T follicular helper cell (primary cell): ENCODE results near the gene VEGFC.

Experiments used
- DNase-seq: peaks from one replicate; pipeline ENCODE4 v3.0.0-alpha.2; 2020; ENCODE audit warnings: low read depth
- total RNA-seq, 2 experiments: gene quantifications; one replicate each; lab custom pipeline; 2026; lab: John Stamatoyannopoulos, UW

The VEGFC gene, protein sequence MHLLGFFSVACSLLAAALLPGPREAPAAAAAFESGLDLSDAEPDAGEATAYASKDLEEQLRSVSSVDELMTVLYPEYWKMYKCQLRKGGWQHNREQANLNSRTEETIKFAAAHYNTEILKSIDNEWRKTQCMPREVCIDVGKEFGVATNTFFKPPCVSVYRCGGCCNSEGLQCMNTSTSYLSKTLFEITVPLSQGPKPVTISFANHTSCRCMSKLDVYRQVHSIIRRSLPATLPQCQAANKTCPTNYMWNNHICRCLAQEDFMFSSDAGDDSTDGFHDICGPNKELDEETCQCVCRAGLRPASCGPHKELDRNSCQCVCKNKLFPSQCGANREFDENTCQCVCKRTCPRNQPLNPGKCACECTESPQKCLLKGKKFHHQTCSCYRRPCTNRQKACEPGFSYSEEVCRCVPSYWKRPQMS
- total RNA-seq, result 0 reads per million in 2 experiments

DNA sequence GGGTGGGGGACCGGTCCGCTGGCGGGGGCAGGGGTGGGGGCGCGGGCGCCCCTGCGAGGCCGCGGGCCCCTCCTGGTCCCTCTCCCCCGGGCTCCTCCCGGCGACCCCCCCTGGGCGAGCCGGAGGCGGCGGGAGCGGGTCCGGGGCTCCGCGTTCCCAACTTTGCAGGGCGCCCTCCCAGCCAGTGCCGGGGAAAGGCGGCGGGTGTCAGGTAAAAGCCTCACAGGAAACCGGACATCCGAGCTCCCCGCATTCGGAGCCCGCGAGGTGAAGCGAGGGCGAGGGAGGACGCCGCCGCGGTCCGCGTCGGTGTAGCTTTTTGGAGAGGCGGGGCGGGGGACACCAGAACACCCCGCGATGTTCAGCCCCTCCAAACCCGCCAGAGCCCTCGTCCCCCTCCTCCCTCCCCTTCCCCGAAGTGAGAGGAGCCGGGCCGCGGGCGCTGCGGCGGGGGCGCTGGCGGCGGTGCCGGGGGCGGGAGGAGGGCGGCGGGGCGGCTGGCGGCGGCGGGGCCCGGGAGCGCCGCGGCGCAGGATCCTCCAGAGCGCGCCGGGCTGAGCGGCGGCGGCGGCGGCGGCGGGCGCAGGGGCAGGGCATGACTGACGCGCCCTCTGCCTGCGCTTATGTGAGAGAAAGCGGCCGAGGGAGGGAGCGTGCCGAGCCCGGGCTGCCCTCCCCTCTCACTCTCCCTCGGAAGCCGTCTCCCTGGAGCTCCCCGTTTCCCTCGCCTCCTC lies at the start of gene VEGFC:
Gene VEGFC (minus strand): TSS at position 597 of the 734 bp plus-strand sequence. CDS start 611 bp downstream, outside the sequence.
- no peak for DNase-seq

DNA sequence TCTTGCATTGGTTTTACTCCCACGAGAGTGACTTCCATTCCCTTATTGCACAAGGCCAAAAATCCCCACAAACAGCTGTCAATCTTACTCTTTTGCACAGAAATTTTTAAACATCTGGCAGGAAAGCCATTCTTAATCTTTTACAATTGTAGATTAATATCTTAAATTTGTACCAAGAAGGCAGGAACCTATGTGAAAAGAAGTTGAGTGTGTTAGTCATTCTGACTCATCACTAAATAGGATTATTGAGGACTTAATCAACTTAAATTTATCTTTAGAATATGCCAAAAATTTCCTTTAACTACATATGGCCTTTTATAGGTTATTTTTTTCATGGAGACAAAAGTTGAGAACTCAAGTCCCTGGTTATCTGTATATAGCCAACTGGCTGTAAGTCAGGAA lies 49.0 kb upstream of the VEGFC start:
- DNase-seq, result no peak

DNA sequence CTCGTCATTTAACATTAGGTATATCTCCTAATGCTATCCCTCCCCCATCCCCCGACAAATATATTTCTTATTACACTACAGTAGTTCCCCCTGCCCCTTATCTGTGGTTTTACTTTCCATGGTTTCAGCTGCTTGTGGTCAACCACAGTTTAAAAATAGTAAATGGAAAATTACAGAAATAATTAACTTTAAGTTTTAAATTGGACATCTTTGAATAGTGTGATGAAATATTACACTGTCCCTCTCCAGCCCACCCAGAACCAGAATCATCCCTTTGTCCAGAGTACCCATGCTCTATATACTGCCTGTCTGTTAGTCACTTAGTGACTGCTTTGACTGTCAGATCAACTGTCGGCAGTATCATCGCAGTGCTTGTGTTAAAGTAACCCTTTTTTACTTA lies 47.4 kb upstream of the VEGFC start:
- DNase-seq, result no peak

DNA sequence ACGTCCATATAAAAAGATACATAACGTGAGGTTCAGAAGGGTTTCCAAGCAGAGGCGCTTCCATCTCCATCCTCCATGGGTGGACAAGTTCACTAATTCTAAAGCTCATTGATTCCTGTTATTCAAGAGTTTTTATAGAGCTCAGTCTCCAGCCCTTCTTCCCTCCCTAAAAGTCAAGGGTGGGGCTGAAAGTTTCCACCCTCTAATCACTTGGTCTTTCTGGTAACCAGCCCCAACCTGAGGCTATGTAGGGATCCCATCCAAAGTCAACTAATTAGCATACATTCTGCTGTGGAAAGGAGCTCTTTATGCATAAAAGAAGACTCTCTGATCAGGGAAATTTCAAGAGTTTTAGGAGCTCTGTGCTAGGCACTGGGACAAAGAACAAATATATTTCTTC lies 46.9 kb upstream of the VEGFC start:
- no peak for DNase-seq

DNA sequence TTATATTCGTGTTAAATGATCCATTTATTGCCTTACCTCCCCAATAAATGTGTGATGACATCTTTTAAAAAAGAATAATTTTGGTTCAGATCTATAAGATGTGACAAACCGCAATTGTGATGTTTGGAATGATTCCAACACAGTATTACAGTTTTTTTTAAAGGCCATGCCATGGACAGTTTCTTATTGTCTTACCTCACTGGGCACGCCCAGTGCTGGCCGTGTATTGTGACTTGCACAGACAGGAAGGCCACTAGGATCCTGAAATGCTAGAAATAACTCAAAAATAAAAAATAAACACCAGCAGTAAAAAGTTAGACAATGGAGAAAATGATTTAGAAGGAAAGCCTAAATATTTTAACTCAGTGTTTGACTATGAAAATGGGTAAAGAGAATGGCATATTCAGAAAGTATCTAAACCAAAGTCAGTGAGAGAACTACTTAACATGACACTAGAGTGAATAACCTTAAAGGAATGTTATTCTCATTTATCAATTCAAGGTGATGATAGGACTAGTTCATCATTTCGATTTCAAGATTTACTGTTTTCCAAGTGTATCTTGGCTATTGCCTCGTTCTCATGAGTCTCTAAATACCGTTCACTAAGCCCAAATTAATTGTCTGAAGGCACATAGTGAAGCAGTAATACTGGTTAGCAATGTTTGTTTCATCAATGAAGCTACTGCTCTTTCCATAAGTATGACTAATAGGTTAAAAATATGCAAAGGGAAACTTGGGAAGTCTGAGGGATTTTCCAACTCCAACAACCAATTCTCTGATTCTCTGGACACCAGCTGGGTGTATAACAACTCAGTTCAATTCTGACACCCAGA lies 46.1 kb upstream of the VEGFC start:
- DNase-seq, result no peak

DNA sequence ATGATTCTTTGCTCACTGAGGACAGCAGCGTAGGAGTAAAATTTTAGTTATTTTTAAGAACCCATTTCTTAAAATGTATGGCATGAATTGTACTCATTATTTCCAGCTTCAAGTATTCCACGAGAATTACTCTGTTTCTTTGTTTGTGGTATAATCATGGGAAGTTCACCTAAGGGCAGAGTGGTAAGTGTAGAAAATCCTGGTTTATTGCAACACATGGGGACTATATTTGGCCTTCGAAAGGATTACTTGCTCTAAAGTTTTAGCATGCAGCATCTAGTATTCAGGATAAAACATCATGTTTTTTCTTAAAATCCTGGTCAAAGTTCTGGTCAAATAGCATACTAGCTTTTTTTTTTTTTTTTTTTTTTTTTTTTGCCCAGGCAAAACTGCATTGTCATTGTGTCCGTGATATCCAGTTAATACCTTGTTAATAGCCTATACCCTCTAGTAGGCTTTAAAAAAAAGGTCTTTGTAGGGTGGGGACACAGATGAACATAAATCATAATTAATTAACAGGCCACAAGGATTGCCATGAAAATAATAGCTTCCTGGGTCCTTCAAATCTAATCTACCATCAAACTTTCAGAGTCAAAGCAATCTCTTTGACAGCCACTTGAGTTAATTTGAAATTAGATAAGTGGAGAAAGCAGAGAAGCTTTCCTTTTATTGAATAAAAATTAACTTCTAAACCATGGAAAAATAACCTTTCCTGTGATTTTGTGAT lies 44.6 kb upstream of the VEGFC start:
- DNase-seq, result no peak

DNA sequence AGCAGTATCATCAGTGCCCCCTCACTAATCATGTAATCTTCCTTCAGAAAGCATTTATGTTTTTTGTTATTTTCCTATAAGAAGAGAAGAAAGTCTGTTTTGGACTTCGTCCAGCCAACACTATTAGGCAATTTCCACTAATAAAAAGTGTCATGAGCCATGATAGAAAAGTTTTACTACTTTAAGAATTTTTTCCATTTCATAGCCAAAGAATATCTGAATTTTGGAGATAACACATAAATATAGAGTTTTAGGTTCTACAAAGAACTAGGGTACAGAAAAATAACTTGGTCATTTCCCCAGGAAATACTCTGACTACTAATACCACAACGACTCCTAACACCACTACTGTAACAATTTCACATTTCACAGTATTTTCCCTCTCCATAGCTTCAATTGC lies 41.8 kb upstream of the VEGFC start:
- no peak for DNase-seq

DNA sequence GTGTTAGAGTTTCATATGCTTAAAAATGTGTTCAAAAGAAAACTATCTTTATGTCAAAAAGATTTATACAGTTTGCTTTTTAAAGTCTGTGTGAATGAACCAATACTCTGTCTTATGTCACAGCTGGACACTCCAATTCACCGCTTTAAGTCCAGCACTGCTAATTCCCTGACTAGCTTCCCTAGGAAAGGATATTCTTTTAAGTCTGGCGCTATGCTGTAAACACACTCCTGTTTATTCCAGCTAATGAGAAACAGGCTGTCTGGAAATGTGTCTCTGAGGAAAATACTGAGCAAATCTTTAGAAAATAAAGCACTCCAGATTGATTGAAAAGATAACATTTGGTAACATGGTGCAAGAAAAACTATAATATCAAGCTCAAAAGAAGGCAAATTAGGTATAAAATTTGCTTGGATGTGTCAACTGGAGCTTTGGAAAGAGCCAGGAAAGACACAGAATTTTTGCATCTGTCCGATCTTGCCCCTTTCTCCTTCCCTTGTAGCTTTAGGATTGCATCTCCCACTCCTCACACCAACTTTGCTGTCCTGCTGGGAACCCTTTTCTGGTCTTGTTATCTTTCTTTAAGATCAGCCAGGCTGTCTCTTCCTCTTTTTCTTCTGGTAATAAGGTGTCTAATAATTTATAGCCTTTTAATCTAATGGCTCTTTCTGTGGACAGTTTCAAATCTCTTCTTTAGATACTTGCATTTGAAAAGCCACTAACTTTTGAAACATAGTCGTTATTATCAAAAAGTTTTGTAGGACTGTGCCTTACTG lies 40.9 kb upstream of the VEGFC start:
- DNase-seq, result no peak

DNA sequence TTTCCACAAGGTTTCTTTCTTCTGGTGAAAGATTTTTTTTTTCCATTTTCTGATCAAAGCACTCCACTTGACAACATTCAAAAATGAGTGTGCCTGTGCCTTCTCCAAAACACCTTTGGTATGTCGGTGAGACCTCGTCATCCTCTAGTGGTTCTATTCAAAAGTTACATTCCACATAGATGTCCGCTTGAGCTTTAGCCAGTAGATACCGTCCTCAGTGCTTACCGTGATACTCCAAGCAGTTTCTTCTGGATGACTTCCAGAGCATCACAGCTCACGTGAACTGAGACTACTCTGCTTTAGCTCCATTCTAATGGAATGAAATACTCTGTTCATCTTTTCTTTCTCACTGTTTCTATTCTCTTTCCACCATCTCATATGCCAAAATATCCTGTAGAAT lies 38.2 kb upstream of the VEGFC start:
- DNase-seq, result no peak

DNA sequence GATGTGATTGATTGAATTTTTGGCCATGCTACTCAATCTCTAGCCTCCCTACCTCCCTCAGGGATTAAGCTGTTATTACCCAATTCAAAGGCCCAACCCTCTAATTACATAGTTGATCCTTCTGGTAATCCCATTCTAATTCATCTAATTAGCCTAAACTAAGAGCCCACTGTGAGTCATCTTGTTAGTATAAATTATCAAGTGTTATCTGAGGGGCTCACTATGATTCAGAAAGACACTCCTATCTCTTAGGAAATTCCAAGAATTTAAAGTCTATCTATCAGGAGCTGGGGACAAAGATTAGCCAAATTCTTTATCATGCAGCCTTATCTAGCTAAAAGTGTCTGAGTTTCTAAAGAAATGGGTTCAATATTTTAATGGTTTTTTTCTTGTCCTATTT lies 32.9 kb upstream of the VEGFC start:
- DNase-seq, result no peak

DNA sequence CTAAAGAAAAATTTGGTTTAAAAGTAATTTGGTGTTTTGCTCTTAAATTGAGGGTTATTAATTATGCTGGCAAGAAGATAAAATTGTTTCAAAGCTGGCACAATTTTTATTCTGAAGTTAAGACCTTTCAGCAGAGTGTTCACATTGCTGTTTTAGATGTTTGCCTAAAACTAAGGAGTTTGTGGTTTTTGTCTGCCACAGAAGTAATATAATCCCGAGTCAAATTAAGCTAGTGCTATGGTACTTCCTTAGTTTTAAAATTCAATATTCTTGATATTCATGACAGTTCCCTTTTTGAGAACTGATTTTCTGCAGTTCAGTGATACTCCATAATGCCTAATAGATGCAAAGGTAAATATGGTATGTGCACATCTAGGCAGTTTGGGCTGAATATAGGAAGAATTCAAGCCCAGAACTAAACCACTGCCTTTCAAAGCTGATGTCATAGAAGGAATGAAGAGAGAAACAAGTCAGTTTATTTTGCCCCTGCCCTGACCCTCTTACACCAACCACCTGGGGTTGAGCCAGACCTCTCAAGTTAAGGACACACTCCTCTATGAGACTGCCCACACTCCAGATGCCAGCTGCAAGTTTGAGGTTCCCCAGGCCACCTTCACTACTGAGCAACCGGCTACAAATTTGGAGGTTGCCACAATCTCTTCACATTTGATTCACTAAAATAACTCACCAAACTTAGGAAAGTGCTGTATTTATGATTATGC lies 32.1 kb upstream of the VEGFC start:
- no peak for DNase-seq

DNA sequence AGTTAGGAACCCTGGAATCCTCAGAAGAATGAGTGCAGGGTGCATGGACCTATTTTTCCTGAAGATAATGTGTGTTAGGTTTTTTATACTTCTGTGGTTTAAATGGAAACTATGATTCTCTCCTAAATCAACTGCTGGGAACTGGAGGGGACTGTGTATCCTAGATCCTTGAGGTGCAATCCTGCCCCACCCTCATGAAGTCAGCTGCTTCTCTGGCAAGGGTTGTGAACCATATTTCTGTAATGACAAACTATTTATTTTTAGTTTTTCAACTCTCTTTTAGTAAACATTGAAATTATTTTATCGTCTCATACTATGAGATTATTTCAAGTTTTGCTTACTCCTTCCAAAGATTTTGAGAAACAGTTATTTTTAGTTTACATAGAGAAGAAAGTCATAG lies 25.8 kb upstream of the VEGFC start:
- no peak for DNase-seq

DNA sequence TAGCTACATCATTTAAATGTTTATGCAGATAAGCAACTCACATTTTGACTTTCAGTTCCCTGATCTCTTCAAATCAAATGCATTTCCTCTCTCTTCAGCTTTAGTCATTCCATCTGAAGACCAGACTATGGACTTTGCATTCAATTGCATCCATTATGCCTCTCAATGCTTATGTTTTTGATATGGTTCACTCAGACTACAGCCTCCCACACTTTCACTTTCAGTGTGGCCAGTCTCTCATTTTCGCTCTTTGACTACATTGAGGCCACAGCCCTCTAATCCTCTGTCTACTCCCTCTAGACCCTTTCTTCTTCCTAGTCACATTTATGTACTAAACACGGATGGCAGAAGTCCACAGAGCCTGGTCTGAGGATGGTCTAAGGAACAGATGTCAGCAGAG lies 24.5 kb upstream of the VEGFC start:
- no peak for DNase-seq

DNA sequence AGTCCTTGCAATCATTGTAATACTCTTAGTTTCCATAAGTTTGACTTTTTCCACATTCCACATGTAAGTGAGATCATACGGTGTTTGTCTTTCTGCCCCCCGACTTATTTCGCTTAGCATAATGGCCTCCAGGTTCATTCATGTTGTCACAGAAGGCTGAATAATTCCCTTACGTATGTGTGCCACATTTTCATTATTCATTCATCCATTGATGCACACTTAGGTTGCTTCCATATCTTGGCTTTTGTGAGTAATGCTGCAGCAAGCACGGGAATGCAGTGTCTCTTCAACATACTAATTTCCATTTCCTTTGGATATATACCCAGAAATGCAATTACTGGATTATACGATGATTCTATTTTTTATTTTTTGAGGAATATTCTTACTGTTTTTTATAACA lies 22.0 kb upstream of the VEGFC start:
- no peak for DNase-seq

DNA sequence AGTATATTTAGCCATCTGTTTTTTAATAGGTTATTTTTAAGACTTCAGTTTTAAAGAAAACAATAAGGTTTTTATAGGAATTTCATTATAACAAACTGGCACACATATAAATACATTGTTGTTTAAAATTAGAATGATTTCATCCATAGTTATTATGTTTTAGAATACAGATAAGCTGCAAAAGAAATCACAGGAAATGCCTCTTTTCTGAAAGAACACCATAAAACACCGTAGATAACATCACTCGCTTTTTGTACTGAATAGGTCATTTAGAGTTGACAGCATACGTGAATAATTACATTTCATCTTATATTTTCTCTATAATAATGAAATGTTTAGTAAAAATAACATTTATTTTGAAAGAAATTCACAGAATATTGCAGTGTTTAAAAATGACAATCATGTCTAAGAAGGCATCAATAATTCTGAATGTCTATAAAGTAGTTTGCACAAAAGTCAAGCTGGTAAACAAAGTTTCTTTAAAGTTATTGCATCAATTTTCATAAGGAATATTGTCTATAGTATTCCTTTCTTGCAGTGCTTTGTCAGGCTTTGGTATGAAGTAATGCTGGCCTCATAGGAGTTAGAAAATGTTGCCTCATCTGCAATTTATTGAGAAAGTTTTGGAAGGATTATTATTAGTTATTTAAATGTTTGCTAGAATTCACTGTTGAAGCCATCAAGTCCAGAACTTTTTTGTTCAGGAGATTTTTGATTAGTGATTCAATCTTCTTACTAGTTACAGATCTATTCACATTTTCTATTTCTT lies 17.9 kb upstream of the VEGFC start:
- DNase-seq, result no peak

DNA sequence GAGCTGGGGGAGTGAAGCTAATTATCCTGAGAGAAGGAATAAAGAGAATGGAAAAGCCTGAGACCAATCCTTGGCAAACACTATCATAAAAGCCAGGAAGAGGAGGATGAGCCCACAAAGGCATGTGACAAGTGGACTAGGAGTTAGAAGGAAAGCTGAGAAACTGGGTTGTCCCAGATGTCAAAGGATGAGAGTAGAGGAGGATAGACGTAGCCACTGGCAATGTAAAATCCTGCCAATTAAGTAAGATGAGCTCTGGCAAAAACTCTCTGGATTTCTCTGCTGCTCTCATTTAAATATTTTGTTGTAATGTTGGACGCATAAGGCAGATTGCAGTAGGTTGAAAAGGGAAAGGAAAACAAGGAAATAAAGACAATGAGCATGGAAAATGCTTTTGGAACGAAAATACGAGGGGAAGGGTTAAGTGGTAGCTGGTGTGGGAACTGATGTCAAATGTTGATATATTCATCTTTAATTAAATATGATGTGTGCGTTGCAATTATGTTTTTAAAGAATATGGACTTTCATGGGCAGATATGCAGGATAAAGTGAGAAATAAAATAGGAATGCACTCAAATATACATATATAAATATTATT lies 14.2 kb upstream of the VEGFC start:
- no peak for DNase-seq

DNA sequence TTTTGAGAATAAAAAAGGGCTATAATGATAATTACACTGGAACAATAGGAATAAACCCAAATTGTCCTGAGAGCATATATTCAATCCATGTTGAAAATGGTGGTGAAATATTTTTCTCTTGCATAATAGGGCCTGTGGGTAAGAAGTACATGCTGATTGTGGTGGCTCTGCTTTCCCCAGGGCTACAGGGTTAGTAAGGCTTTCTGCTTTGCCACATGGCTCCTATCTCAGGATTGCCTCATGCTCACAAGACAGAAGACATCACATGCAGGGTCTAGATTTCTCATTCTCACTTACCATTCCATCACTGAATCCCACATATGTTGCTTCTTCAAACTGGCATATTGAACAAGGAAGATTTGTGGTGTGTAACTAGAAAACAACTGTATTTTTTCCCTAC lies 12.4 kb upstream of the VEGFC start:
- DNase-seq, result no peak

DNA sequence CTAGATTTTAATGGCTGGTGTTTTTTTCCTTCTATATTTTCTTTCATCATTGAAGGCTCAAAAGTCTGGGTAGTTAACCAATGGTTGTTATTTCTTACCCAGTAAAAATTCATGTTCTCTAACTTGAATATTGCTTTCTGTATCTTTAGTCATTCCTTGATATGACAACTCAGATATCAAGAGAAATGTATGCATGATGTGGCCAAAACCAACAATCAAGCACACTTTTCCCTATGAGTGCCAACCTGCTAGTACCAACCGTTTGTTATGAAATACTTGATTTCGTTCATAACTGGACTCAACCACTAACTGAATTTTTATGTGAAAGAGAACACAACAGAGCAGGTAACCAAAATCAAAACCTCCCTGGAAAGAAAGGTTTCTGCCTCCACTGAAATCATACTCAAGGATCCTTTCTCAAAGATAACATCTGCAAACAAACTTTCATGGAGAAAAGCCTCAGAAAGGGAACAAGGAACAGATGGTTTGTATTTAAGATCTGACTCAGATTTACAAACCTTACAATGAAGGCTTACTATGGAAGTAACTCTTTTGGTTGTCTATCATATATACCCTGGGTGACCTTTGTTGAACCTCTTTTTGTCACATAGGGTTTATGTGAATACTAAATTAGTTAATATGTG lies 8.3 kb upstream of the VEGFC start:
- DNase-seq, result no peak

DNA sequence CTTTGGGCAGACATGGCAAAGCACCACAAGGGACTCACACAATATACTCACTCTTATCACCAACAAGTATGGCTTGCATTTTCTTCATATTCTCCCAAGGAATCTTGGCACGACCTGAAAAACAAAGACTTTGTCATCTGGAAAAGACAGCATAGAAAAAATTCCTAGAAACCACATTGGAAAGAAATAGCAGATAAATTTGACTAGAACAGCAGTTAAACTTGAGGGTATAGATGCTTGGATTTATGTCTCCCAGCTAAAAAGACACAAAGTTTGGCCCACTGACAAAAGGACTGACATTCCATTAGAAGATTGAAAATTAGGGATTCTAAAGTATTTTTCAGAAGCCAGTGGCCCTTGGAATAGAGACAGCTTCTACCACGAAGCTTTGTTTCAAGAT lies 6.9 kb upstream of the VEGFC start:
- no peak for DNase-seq
